ENCODE data around the gene SHLD1. TPM values are rescaled to one million over a fixed set of nuclear protein-coding genes. Genes with fewer than 3 reads are reported as not detected.
"Not testable (repeated sequence)": the region's sequence is repeated elsewhere in the genome, so short reads cannot be mapped to it uniquely, and the experiment has no call there.

Gene SHLD1
- total RNA-seq, 2 donors from 2014 or later: 6.4 to 10.5 TPM

GRCh38 chr20:5742041-5742440, 8.2 kb upstream of the SHLD1 start:
- TF ChIP-seq CTCF (IDR thresholded peaks at IDR 0.05) (no peak), POLR2A (IDR thresholded peaks at IDR 0.05) (no peak), POLR2AphosphoS5 (IDR thresholded peaks at IDR 0.05) (no peak)
- 92% methylated on average over 2 of the region's 2 CpGs for WGBS
- Histone ChIP-seq H3K27me3 (replicated peaks; ENCODE audit: insufficient read depth) (no peaks in the 10 kb centered on the region), H3K27ac (no peak overlapping the region), H3K9me3 (no peaks in the 10 kb centered on the region), H3K36me3 (no peaks in the 10 kb centered on the region), H3K4me3 (no peak overlapping the region), H3K4me1 (replicated peaks) (no peaks in the 10 kb centered on the region)
- DNase-seq (ENCODE audit: low spot score): no peak
- intact Hi-C loops (cut with DNase I): no loop called here

- H3K4me1 ChIP-seq (replicated peaks): no peaks in the 10 kb centered on the region
- intact Hi-C loops (cut with DNase I): no loop called here
- 68% methylated on average over 8 of the region's 8 CpGs for WGBS
Measured at GRCh38 chr20:5745416-5746030, 4.7 kb upstream of the SHLD1 start.

GRCh38 chr20:5746064-5746463, 4.1 kb upstream of the SHLD1 start:
- no peak for DNase-seq (ENCODE audit: low spot score)
- 86% methylated on average over 1 of the region's 1 CpG for WGBS
- H3K36me3 ChIP-seq: no peaks in the 10 kb centered on the region
- no peak overlapping the region for H3K27ac ChIP-seq
- no peaks in the 10 kb centered on the region for H3K4me1 ChIP-seq (replicated peaks)
- H3K27me3 ChIP-seq (replicated peaks; ENCODE audit: insufficient read depth): no peaks in the 10 kb centered on the region
- TF ChIP-seq POLR2AphosphoS5 (IDR thresholded peaks at IDR 0.05) (no peak), POLR2A (IDR thresholded peaks at IDR 0.05) (no peak), CTCF (IDR thresholded peaks at IDR 0.05) (no peak)
- intact Hi-C loops (cut with DNase I): no loop called here
- H3K9me3 ChIP-seq: no peaks in the 10 kb centered on the region
- no peak overlapping the region for H3K4me3 ChIP-seq

More at GRCh38 chr20:5745416-5746030, 4.7 kb upstream of the SHLD1 start:
- Histone ChIP-seq H3K27me3 (replicated peaks; ENCODE audit: insufficient read depth) (no peaks in the 10 kb centered on the region), H3K9me3 (no peaks in the 10 kb centered on the region), H3K4me3 (no peak overlapping the region), H3K36me3 (no peaks in the 10 kb centered on the region), H3K27ac (no peak overlapping the region)
- TF ChIP-seq POLR2AphosphoS5 (IDR thresholded peaks at IDR 0.05) (no peak), POLR2A (IDR thresholded peaks at IDR 0.05) (no peak), CTCF (IDR thresholded peaks at IDR 0.05) (no peak)
- no peak for DNase-seq (ENCODE audit: low spot score)

- Histone ChIP-seq H3K27ac (no peak overlapping the region), H3K4me1 (replicated peaks) (no peaks in the 10 kb centered on the region), H3K9me3 (no peaks in the 10 kb centered on the region), H3K4me3 (no peak overlapping the region), H3K27me3 (replicated peaks; ENCODE audit: insufficient read depth) (no peaks in the 10 kb centered on the region), H3K36me3 (no peaks in the 10 kb centered on the region)
- no peak for DNase-seq (ENCODE audit: low spot score)
- WGBS: 80% methylated on average over 6 of the region's 6 CpGs
- intact Hi-C loops (cut with DNase I): no loop called here
- TF ChIP-seq POLR2A (IDR thresholded peaks at IDR 0.05) (no peak), POLR2AphosphoS5 (IDR thresholded peaks at IDR 0.05) (no peak), CTCF (IDR thresholded peaks at IDR 0.05) (no peak)
Measured at GRCh38 chr20:5748246-5748645, 2.0 kb upstream of the SHLD1 start.

- H3K4me3 ChIP-seq; H3K27me3 ChIP-seq (replicated peaks; ENCODE audit: insufficient read depth); intact Hi-C loops (cut with DNase I); H3K36me3 ChIP-seq; H3K27ac ChIP-seq; DNase-seq (ENCODE audit: low spot score); H3K4me1 ChIP-seq (replicated peaks); H3K9me3 ChIP-seq: not testable (repeated sequence)
- 98% methylated on average over 12 of the region's 12 CpGs for WGBS
Measured at GRCh38 chr20:5749512-5749951, 669 bp upstream of the SHLD1 start.
